Stomach (tissue), 9 donors: ENCODE measurements around the gene GMDS. TPM values are rescaled to one million over a fixed set of nuclear protein-coding genes. Genes with fewer than 3 reads are reported as not detected.
"Not testable (repeated sequence)": the region's sequence is repeated elsewhere in the genome, so short reads cannot be mapped to it uniquely, and the experiment has no call there.

Experiments used
- DNase-seq, 2 donors: peaks; one replicate each; pipeline versions ENCODE4 v3.0.0 to v3.0.0-alpha.2; 2013 to 2019
- H3K27ac ChIP-seq, 5 donors: fragments of 200-600 bp in 4 of 5; sonication (generic) in 4 of 5; one replicate each; pipeline ENCODE4 v1.5.1; 2013 to 2019; ENCODE audit warnings: mild to moderate bottlenecking in 1 of 5, moderate library complexity in 1 of 5
- H3K27me3 ChIP-seq, 3 donors: fragments of 200-600 bp; sonication (generic); one replicate each; pipeline ENCODE4 v1.5.1; 2017 to 2019; ENCODE audit warnings: mixed run types in 1 of 3
- H3K36me3 ChIP-seq, 4 donors: fragments of 200-600 bp; sonication (generic); 1 replicate in 3 of 4; 2 replicates in 1 of 4; pipeline ENCODE4 v1.5.1; 2016 to 2019
- H3K4me1 ChIP-seq, 4 donors: fragments of 200-600 bp; sonication (generic); one replicate each; pipeline ENCODE4 v1.5.1; 2016 to 2019
- H3K4me3 ChIP-seq, 4 donors: fragments of 200-600 bp; sonication (generic) in 3 of 4; one replicate each; pipeline ENCODE4 v1.5.1; 2016 to 2019; ENCODE audit warnings: mild to moderate bottlenecking in 1 of 4
- H3K9me3 ChIP-seq, 4 donors: fragments of 200-600 bp; sonication (generic); one replicate each; pipeline ENCODE4 v1.5.1; 2016 to 2019
- EP300 ChIP-seq: sonication (generic); formaldehyde crosslinking; IDR thresholded peaks from one replicate; pipeline ENCODE4 v1.6.1; 2017; ENCODE audit warnings: antibody characterized with exemption
- POLR2A ChIP-seq, 4 donors: fragments of 450-650 bp; IDR thresholded peaks; one replicate each; pipeline ENCODE4 v1.6.1; 2016; ENCODE audit warnings: antibody characterized with exemption in 4 of 4, control low read depth in 2 of 4, mild to moderate bottlenecking in 1 of 4, moderate library complexity in 1 of 4
- POLR2AphosphoS5 ChIP-seq, 3 donors: sonication (generic); formaldehyde crosslinking; IDR thresholded peaks; one replicate each; pipeline ENCODE4 v1.6.1; 2016; ENCODE audit warnings: antibody characterized with exemption in 3 of 3
- WGBS, 5 donors: extraction: QIAGEN DNeasy Blood & Tissue Kit in 3 of 5; methylation state at CpG; one replicate each; pipeline versions ENCODE4 v1.1.5 to v1.1.7; 2013 to 2018; 5-methylcytosine and 5-hydroxymethylcytosine counted together
- intact Hi-C: fragments of 100-400 bp; cut with DNase I; formaldehyde crosslinking; loops from one replicate; pipeline ENCODE4 v1.15.1; 2023; ENCODE audit warnings: low total_unique reads
- polyA plus RNA-seq, 3 donors: library from polyadenylated mRNA; stranded (reverse); fragments of 200-250 nt; gene quantifications; one replicate each; pipeline ENCODE4 v1.2.3, GENCODE V29; 2013
- total RNA-seq, 5 donors: library from RNA; depleted of rRNA; stranded (reverse); fragments of >200 nt; gene quantifications; one replicate each; pipeline versions ENCODE4 v1.1.0 to v1.2.3, GENCODE V29; 2014 to 2016
- TF ChIP-seq, protein P1 (sequence below), 7 experiments: fragments of 450-650 bp in 4 of 7; fragments of 200-600 bp in 3 of 7; sonication (generic) in 3 of 7; IDR thresholded peaks; one replicate each; pipeline ENCODE4 v1.5.1; 2016 to 2019; ENCODE audit warnings: antibody characterized with exemption in 7 of 7, control low read depth in 2 of 7, mild to moderate bottlenecking in 1 of 7
- donor health status: healthy with polysubstance abuse.
- donor health status: Bipolar disorder and iron deficiency.
- donor health status: healthy.

The GMDS gene
- total and polyA plus RNA-seq, 8 donors: 83.7 to 262 (median 121) TPM

DNA sequence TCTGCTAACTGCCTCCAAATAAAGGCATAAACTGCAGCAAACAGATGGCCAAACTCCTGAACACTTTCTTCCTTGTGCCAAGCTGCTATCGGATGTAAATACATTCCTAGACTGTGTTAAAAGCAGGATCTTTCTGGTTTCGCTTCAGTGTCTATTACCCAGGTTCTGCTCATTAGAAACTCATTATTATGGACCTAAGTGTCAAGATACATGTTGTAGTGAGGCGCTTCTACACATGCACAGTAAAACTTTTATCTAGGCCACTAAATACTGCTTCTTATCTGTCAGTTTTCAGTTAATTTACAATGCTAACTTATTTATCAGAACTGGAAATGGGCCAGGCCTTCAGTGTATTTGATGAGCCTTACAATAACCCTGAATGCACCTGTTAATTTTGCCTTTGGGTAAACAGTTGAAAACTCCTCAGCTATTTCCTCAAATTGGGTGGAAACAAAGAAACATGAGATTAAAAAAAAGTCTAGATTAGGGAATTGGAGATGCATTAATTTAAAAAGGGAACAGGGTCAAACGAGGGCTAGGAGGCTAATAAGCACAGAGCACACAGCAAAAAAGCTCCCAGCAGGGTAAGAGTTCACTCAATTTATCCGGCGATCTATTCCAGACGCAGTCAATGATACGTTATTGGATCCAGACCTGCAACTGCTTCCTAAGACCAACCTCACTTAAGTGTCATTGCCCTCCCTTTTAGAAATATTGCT lies 395.1 kb downstream of the GMDS start:
- H3K4me3 ChIP-seq: no peak overlapping the region
- H3K9me3 ChIP-seq: peaks cover 0 to 8% (median 0%) of the 10 kb centered on the region in 4 donors
- peaks cover 0 to 3% (median 0%) of the 10 kb centered on the region in 4 donors for H3K36me3 ChIP-seq
- 21 to 45% (median 35%) methylated on average over 8 of the region's 8 CpGs for whole genome bisulfite sequencing, 5 donors
- H3K27ac ChIP-seq: no peak overlapping the region
- H3K27me3 ChIP-seq: no peaks in the 10 kb centered on the region
- intact Hi-C loops: no loop called here
- TF ChIP-seq EP300: no peak
- peaks cover 0 to 12% (median 11%) of the 10 kb centered on the region in 4 donors for H3K4me1 ChIP-seq
- peak in 1 of 2 donors; percentile 35 for DNase-seq

DNA sequence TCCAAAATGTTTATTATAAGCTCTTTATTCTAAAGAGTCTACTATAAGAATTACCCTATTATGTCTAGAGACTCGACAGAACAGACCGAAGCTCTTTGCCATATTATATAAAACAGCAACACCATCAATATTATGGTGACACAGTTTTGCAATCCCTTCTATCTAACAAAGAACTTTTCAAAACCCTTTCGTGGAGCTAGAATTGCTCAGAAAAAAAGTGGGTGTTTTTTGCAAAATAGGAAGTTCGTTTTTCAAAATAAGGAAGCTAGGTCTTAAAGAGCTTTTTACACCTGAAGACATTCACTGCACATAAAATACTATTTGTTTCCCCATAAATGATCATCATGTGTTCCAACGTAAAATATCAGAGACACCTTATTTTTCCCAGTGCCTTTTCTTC lies 395.7 kb downstream of the GMDS start:
- TF ChIP-seq POLR2A (IDR thresholded peaks at IDR 0.05) (no peak), EP300 (no peak), POLR2AphosphoS5 (IDR thresholded peaks at IDR 0.05) (no peak)
- TF ChIP-seq, protein P1, sequence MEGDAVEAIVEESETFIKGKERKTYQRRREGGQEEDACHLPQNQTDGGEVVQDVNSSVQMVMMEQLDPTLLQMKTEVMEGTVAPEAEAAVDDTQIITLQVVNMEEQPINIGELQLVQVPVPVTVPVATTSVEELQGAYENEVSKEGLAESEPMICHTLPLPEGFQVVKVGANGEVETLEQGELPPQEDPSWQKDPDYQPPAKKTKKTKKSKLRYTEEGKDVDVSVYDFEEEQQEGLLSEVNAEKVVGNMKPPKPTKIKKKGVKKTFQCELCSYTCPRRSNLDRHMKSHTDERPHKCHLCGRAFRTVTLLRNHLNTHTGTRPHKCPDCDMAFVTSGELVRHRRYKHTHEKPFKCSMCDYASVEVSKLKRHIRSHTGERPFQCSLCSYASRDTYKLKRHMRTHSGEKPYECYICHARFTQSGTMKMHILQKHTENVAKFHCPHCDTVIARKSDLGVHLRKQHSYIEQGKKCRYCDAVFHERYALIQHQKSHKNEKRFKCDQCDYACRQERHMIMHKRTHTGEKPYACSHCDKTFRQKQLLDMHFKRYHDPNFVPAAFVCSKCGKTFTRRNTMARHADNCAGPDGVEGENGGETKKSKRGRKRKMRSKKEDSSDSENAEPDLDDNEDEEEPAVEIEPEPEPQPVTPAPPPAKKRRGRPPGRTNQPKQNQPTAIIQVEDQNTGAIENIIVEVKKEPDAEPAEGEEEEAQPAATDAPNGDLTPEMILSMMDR (IDR thresholded peaks at IDR 0.05): no peak
- no peaks in the 10 kb centered on the region for H3K27me3 ChIP-seq
- no peak for DNase-seq
- intact Hi-C loops: no loop called here
- H3K4me1 ChIP-seq: peaks cover 0 to 11% (median 10%) of the 10 kb centered on the region in 4 donors
- peaks cover 0 to 9% (median 0%) of the 10 kb centered on the region in 4 donors for H3K9me3 ChIP-seq
- H3K4me3 ChIP-seq: no peak overlapping the region
- peaks cover 0 to 3% (median 0%) of the 10 kb centered on the region in 4 donors for H3K36me3 ChIP-seq
- H3K27ac ChIP-seq: no peak overlapping the region
- 54 to 68% (median 63%) methylated on average over 5 of the region's 5 CpGs for WGBS, 5 donors

DNA sequence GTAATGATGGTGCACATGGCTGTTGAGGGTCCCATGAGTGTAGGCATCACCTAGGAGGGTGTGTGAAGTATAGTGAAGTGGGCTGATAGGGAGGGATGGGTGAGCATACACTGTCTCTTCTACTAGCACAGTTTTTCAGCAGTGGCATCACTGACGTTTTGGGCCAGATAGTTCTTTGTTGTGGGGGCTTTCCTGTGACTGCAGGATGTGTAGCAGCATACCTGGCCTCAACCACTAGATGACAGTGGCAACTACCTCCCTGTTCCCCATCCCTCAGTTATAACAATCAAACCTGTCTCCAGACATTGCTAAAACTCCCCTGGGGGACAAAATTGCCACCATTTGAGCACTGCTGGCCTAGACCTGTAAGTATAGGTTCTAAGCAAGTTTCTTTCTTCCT lies 396.7 kb downstream of the GMDS start:
- H3K36me3 ChIP-seq: peaks cover 0 to 4% (median 2%) of the 10 kb centered on the region in 4 donors
- intact Hi-C loops: no loop called here
- no peaks in the 10 kb centered on the region for H3K27me3 ChIP-seq
- TF ChIP-seq EP300 (no peak), POLR2AphosphoS5 (IDR thresholded peaks at IDR 0.05) (no peak), POLR2A (IDR thresholded peaks at IDR 0.05) (no peak)
- TF ChIP-seq, protein P1 (IDR thresholded peaks at IDR 0.05): no peak
- H3K27ac ChIP-seq: no peak overlapping the region
- H3K4me1 ChIP-seq: peaks cover 0 to 11% (median 10%) of the 10 kb centered on the region in 4 donors
- WGBS, 5 donors: 80 to 92% (median 88%) methylated on average over 1 of the region's 1 CpG
- peaks cover 0 to 9% (median 0%) of the 10 kb centered on the region in 4 donors for H3K9me3 ChIP-seq
- no peak for DNase-seq
- H3K4me3 ChIP-seq: no peak overlapping the region

DNA sequence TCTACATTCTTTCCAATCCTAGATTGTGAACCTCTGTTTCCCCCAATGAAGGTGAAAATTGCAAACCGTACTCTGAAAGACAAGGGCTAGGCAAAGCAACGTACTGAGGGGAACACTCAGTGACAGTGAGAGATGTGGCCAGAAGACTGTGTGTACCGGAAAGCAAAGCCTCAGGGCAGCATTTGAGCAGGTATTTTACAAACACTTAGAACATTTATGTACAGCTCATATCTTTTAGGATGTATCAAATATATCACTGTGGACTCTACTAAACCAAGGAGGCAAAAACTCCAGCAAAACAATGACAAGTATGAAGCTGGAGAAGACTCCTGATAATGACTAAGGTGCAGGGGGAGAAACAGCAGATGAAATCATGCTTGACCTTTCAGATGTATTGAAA lies 398.8 kb downstream of the GMDS start:
- Histone ChIP-seq H3K27ac (no peak overlapping the region), H3K36me3 (peaks cover 0 to 6% (median 3%) of the 10 kb centered on the region in 4 donors), H3K4me3 (no peak overlapping the region), H3K9me3 (peaks cover 0 to 9% (median 0%) of the 10 kb centered on the region in 4 donors), H3K4me1 (peaks cover 0 to 11% (median 10%) of the 10 kb centered on the region in 4 donors), H3K27me3 (no peaks in the 10 kb centered on the region)
- TF ChIP-seq POLR2A (IDR thresholded peaks at IDR 0.05): no peak
- TF ChIP-seq, protein P1 (IDR thresholded peaks at IDR 0.05): no peak
- no peak for TF ChIP-seq EP300
- no peak for TF ChIP-seq POLR2AphosphoS5 (IDR thresholded peaks at IDR 0.05)
- intact Hi-C loops: no loop called here
- DNase-seq: no peak
- WGBS, 5 donors: 91 to 99% (median 97%) methylated on average over 3 of the region's 3 CpGs

DNA sequence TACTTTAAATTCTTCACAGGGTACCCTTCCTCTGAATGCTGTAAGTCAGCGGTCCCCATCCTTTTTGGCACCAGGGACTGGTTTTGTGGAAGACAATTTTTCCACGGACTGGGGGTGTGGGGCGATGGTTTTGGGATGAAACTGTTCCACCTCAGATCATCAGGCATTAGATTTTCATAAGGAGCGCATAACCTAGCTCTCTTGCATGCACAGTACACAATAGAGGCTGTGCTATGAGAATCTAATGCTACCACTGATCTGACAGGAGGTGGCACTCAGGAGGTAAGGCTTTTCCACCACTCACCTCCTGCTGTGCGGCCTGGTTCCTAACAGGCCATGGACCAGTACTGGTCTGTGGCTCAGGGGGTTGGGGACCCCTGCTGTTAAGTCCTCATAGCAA lies 399.9 kb downstream of the GMDS start:
- H3K27ac ChIP-seq, H3K4me3 ChIP-seq, H3K27me3 ChIP-seq, H3K9me3 ChIP-seq, H3K4me1 ChIP-seq, DNase-seq, H3K36me3 ChIP-seq, intact Hi-C loops: not testable (repeated sequence)
- WGBS, 5 donors: 95 to 100% (median 99%) methylated on average over 5 of the region's 5 CpGs
